T follicular helper cell (primary cell): ENCODE results near the gene PTPN9.
"Not testable (repeated sequence)": the region's sequence is repeated elsewhere in the genome, so short reads cannot be mapped to it uniquely, and the experiment has no call there.

Experiments
- DNase-seq: peaks from one replicate; pipeline ENCODE4 v3.0.0-alpha.2; 2020; ENCODE audit warnings: low read depth

PTPN9 gene

DNA sequence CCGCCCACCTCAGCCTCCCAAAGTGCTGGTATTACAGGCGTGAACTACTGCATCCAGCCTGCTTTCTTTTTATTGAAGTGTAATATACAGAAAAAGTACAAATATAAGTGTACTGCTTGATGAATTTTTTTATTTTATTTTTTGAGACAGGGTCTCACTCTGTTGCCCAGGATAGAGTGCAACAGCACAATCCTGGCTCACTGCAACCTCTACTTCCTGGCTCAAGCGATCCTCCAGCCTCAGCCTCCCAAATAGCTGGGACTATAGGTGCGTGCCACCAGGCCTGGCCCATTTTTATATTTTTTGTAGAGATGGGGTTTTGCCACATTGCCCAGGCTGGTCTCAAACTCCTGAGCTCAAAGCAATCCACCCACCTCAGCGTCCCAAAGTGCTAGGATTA is 3.8 kb upstream of the PTPN9 start:
- not testable (repeated sequence) for DNase-seq

- DNase-seq, result no peak
Observed at GRCh38 chr15:75578173-75578947, 755 bp downstream of the PTPN9 start.

DNA sequence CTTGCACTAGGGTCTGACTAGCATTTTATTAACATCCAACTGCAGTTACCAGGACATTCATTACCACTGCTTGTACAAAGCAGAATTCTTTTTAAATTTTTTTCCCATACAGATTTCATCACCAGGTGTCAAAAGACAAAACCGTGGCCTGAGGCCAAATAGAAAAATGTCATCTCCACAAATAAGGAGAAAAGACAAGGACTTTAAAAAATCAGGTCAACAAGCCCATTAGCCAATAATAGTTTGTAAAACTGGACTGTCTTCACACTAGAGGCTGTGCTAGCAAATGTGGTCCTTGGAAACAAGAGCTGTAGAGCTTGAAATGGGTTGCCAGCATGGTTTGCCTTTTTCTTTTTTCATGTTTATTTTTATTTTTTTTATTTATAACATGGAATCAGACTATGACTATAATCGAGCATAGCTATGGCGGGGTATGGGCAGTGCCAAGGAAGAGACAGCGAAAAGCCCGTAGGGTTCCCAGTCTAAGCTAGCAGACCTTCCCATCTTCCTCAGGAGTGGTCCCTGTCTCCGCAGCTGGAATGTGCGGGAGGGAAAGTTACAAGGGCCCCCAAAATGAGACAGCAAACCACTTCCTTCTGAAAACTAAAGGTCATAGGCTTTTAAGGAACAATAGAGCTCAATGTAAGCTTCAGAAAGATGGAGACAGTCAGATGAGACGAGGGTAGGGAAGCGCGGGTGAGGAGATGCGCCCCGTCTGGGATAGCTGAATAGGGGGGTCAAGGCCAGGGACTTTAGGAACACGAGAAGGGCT is 1.5 kb downstream of the PTPN9 start:
- DNase-seq, result no peak

DNA sequence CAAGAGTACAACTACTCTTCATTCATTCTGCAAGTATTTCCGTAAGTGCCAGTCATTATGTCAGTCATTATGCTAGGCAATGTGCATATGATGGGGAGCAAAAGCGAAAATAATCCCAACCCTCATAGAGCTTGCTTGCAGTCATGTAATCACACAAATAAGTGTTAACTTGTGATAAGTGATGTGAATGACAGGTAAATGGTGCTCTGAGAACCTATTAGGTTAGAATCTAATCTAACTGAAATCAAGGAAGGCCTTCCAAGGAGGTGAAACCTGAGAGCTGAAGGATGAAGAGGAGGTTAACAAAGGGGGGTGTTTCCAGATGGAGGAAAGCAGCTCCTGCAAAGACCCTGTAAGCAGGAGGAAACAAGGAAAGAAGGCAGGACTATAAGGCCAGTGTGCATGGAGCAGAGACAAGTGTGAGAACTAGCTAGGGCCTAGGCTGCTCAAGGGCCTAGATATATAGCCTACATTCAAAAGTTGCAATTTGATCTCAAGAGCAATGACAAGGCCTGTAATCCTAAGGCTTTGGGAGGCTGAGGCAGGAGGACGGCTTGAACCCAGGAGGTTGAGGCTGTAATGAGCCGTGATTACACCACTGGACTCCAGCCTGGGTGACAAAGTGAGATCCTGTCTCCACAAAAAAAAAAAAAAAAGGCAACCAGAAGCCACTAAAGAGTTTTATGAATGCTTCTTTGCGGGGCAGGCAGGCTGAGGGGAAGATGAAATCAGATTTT is 5.3 kb downstream of the PTPN9 start:
- DNase-seq, result no peak

DNA sequence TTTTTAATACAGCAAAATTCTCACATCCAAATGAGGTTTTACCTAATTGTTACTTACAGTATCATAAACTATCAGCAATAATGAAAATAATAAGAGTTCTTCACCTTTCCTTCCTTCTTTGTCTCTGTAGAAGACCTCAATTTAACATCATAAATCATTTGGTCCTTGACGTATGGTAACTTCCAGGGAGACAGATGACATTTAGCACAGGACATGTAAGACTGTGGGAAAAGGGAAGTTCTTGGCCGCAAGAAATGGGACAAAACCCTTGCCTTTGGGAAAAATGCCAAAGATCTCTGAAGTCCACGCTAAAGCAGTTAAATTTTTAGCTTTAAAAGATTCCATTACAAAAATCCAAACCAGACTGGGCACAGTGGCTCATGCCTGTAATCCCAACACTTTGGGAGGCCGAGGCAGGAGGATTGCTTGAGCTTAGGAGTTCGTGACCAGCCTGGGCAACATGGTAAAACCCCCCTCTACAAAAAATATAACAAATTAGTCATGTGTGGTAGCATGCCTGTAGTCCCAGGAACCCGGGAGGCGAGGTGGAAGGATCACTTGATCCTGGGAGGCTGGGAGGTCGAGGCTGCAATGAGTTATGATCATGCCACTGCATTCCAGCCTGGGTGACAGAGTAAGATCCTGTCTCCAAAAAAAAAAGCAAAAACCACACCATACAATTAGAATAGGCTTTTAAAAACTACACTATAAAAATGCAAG is 8.8 kb downstream of the PTPN9 start:
- DNase-seq, result no peak

DNA sequence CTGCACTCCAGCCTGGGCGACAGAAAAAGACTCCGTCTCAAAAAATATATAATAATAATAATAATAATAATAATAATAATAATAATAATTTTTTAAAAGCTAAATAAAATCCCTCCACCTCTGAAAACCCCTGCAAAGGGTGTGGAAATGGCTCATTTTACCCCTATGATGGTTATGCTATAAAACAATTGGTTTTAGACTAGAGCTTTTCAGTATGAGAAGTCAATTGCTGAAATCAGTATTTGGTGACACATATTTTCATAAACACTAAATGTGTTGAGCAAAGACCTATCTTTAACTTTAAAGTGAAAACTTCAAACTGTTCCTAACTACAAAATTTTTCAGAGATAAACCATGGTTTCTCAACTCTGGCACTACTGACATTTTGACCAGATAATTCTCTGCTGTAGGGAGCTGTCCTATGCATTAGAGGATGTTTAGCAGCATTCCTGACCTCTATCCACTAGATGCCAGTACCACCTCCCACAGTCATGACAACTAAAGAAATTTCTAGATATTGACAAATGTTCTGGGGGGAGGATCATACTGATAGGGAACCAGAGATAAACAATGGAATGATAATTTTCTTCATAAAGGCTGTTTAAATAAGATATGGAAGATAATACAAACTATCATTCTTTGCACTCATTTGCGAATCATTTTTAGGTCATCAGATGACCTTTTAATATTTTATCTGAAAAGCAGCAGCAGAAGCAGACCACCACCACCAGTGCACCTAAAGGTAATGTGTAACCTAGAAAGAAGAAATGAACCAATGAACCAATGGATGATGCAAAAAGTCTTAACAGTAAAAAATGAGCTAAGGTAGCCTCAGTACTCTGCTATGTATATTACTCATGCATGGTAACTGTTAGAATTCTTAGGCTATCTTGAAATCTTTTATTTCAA is 13.8 kb downstream of the PTPN9 start:
- DNase-seq, result no peak

DNA sequence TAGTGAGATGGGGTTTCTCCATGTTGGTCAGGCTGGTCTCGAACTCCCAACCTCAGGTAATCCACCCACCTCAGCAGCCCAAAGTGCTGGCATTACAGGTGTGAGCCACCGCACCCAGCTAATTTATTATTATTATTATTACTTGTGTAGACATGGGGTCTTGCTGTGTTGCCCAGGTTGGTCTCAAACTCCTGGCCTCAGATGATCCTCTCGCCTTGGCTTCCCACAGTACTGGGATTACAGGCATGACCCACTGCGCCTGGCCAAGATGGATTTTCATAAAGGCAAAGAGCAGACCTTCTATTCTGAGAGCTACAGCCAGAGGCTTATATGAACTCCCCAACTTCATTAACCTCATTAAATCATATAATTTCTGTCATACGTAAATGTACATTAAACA is 17.2 kb downstream of the PTPN9 start:
- no peak for DNase-seq

GRCh38 chr15:75559360-75559759 is 19.8 kb downstream of the PTPN9 start:
- DNase-seq, result not testable (repeated sequence)

GRCh38 chr15:75558955-75559354 is 20.2 kb downstream of the PTPN9 start:
- not testable (repeated sequence) for DNase-seq

DNA sequence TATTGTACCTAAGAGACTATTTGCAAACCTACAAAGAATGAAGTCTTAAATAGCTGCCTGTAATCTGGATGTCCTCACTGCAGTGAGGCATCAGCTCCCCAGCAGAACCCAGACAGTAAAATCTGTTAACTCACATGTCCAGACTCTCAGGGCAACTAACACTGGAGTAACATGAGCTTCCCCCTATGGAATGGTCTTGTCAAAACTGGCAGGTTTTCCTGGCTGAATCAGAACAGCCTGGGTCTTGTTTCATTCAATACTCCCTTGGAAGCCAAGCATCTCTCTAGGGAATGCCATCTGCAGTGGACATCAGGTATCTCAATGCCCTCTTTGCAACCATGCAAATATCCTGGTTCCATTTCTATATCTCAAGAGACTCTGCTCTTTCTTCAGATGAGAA is 24.4 kb downstream of the PTPN9 start:
- no peak for DNase-seq

- DNase-seq, result no peak
Observed at GRCh38 chr15:75553659-75554058, 25.5 kb downstream of the PTPN9 start.

DNA sequence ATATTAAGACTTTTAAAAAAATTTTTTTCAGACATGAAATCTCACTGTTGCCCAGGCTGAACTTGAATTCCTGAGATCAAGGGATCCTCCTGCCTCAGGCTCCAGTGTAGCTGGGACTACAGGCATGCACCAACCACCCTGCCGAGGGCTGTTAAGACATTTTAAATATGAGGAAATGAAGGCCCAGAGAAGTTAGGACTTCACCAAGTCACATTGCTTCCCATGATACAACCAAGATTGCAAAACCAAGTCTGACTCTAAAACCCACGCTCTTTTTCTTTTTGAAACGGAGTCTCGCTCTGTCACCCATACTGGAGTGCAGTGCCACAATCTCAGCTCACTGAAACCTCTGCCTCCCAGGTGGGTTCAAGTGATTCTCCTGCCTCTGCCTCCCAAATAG is 28.0 kb downstream of the PTPN9 start:
- DNase-seq, result no peak

- no peak for DNase-seq
Observed at GRCh38 chr15:75545064-75545463, 34.1 kb downstream of the PTPN9 start.

- no peak for DNase-seq
Observed at GRCh38 chr15:75544359-75544758, 34.8 kb downstream of the PTPN9 start.

- DNase-seq, result not testable (repeated sequence)
Observed at GRCh38 chr15:75542949-75543545, 36.1 kb downstream of the PTPN9 start.

- DNase-seq, result no peak
Observed at GRCh38 chr15:75542386-75542797, 36.7 kb downstream of the PTPN9 start.

GRCh38 chr15:75538376-75538775 is 40.7 kb downstream of the PTPN9 start:
- no peak for DNase-seq

GRCh38 chr15:75533945-75534344 is 45.2 kb downstream of the PTPN9 start:
- DNase-seq, result no peak

GRCh38 chr15:75532413-75533250 is 46.5 kb downstream of the PTPN9 start:
- no peak for DNase-seq

DNA sequence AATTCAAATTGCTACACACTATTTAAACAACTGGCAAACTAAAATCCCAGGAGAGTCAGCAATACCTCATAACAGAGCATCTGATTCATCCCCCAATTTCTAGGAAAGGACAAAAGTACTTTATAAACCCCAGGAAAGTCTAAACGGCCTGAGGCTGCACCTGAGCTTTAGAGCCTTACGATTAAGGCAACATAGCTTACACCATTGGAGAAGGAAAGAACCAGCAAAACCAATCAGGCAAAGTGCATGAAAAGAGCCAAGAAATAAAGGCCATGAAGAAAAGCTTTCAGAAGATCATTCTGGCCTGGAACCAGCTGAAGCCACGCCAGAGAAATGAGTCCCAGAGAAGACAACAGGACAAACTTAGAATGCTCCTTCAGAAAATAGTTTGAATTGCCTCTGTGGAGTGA is 48.1 kb downstream of the PTPN9 start:
- no peak for DNase-seq
